SH-SY5Y (cell line): ENCODE data around the gene IGFN1.

ENCODE experiments used
- GATA2 ChIP-seq: IDR thresholded peaks from 2 replicates; pipeline ENCODE4 v1.6.1; 2011; ENCODE audit warnings: mild to moderate bottlenecking, low read depth, low read length
- GATA3 ChIP-seq: IDR thresholded peaks from 2 replicates; pipeline ENCODE4 v1.6.1; 2011; ENCODE audit warnings: low read depth, mild to moderate bottlenecking, low read length, moderate library complexity

- TF ChIP-seq GATA3 (no peak), GATA2 (no peak)
Observed at GRCh38 chr1:201267481-201268229, 77.0 kb downstream of the IGFN1 start.
